HG03039 (cell line): ENCODE results near the gene SHTN1.
A peak's percentile ranks its signal among the peaks of the same experiment; 100 is the strongest.

Experiments used
- ATAC-seq: cut with Tn5 transposase; IDR thresholded peaks from one replicate; pipeline ENCODE4 v1.9.1; 2021; ENCODE audit warnings: mild to moderate bottlenecking, moderate library complexity; ENCODE audit not compliant: unreplicated experiment

The SHTN1 gene

DNA sequence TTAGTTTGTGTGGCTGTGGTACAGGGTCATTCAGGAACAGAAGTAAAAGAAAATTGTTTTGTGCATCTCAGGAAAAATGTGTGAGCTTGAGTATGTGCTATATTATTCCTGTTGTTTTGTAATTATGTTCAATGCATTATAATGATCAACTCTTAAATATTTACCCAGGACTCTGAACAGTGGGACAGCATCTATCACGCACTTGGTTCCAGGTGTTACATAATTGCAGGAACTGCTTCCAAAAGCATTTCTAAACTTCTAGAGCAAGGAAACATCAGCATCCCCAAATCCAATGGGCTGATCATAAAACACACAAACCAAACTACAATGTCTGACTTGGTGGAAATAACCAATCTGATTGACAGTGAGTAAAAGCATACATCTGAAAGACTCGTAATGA lies 129.1 kb downstream of the SHTN1 start:
- no peak for ATAC-seq

DNA sequence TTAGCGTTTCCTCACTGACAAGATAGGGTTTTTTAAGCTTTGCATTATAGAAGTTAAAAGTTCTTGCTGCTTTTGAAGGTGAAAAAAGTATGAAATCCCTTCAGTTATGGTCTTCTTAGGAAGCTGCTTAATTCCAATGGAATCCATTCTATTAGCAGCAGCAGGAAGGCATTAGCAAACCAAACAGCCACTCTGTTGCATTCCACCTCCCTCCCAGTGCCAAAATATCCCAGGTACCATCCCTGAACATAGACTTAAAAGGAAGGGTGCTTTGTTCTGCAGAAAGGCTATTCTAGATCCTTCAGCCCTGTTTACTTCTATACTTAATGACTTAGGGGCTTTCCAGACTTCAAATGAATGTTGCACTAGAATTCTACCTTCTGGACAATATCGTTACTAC lies 131.9 kb downstream of the SHTN1 start:
- ATAC-seq: no peak

DNA sequence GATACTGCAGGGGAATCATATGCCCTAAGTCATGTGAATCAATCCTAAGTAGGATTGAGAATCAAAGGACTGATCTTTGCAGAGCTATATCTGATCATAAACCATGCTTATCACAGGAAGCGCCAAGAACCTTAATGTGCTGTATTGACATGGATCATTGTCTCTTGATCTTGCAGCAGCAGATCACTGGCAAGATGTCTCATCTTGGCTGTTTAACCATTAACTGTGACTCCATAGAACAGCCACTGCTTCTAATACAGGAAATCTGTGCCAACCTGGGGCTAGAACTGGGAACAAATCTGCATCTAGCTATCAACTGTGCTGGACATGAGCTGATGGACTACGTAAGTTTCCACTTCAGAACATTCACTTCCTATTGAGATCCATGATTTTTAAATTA lies 134.0 kb downstream of the SHTN1 start:
- no peak for ATAC-seq

DNA sequence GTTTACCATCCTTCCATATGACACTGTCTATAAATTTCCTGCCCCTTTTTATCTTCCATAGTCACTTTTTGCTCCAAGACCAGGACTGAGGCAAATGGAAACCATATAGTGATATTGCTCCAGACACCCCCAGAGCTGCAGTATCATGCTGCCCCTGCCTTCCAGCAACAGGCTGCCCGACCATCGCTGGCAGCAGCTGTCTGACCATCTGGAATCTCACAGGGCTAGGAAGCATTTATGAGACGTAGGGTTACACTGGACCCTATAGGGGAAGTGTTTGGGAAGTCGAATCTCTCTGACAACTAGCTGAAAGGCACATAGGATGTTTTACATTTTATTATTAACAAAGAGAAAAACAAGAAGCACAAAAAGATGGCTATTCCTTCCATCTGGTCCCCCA lies 136.3 kb downstream of the SHTN1 start:
- no peak for ATAC-seq

DNA sequence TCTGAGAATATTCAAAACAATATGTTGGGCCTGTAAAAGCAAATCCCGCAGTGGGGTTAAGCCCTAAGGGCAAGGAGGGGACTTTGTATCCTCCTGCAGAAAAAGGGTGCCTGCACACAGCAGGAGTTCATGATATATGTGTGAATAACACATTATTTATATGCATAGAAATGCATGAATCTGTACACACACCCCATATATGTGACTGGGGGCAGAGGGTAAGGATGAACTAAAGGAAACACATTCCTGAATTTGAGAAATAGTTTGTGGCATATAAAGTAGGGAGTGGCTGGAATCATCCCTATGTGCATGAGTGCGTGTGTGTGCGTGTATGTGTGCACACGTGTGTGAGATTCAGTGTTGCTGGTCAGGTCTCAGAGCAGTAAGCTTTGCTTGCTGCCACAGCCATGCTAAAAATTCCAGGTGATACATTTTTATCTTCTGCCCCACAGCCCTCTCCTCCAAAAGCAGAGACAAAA lies 136.8 kb downstream of the SHTN1 start:
- no peak for ATAC-seq

DNA sequence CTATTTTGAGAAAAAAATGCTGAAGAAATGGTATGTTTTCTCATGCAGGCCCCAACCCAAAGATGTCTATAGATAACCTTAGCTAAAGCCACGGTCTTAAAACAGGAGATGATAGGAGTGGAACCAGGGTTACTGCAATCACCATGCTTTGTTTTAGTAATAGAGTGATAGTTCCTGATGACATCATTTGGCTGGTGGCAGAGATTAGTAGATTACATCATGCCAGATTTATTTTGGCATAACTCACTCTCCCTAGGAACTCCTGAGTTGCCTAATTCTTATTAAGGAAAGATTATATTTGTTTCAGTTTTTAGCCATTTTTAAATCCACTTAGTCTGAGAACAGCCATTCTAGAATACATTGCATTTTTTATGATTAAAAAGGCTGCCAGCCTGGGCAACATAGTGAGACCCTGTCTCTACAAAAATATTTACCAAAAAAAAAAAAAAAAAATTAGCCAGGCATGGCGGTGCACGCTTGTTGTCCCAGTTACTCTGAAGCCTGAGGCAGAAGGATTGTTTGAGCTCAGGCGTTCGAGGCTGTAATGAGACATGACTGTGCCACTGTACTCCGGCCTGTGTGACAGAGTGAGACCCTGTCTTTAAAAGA lies 137.9 kb downstream of the SHTN1 start:
- no peak for ATAC-seq

DNA sequence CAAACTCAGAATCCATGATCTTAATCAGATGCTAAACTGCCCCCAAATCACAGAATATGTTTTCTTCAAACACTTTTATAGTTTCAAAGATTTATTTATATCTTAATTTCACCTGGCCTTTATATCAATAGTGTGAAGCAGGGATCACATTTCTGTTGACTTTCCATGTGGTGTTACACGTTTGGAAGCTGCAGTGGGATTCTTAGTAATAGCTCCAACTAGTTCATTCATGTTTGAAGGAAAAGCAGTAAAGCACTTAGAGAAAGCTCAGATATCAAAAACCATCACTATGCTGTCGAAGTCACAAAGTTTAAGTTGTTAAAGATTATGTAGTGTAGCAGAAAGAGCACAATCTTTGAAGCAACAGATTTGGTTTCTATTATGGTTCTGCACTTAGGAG lies 138.9 kb downstream of the SHTN1 start:
- no peak for ATAC-seq

DNA sequence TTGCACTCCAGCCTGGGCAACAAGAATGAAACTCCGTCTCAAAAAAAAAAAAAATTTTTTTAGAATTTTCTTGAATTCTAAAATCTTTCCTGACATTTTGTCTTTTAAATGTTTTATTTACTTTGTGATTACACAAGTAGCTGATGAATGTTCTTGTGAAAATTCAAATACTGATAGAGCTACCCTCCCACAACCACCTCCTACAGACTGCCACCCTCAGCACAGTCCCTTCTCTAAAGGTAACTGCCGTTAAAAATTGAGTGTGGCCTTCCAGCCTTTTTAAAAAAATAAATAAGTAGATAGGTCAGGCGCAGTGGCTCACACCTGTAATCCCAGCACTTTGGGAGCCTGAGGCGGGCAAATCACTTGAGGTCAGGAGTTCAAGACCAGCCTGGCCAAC lies 140.6 kb downstream of the SHTN1 start:
- ATAC-seq: no peak

DNA sequence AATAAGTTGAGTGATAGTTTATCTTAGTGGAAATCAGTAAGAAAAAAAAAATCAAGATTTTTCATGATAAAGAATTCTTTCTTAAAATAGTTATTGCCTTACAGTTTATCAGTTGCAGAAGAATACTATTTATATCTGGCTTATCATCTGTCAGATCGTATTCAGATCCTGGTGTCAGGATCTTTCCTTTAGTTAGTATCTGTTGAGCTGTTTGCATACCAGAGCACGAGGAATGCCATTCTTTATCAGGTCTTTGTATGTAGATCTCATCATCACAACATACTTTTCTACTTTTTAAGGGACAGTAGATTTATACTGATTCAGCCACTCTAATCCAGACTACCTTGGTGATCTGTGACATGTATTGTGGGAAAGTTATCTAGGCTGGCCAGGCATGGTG lies 143.2 kb downstream of the SHTN1 start:
- ATAC-seq: no peak

DNA sequence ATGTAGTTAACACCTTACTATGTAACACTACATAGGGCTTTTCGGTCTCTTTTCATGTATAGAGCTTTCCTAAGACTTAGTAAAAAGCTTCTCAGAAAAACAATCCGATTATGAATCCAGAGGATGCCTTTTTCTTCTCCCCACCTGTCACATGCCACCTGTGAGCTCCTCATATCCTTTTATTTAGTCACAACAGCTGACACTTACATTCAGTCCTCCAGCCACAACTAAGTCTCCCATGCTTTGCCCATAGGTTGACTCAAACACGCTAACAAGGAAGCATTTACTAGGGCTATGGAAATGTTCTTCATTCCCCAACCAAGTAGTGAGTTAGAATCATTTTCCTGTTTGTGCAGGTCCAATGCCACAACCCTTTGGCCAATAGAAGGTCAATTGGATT lies 147.8 kb downstream of the SHTN1 start:
- ATAC-seq: no peak

DNA sequence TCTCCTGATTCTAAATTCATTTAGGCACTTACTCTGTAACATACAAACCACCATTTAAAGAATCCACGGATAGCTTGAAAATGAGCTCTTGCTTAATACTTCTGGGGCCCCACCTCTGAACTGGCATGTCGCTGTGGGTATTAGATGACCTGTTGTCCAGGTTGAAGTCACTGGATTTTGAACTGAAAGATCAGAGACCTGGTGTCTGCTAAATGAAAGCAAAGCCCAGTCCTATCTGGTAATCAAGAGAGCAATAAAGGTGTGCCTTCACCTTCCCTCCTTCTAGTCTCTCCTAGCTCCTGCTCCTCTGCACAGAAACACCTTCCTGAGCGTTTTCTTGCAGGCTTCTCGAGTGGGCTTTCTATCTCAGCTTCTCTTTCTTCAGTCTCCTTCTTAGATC lies 151.3 kb downstream of the SHTN1 start:
- ATAC-seq: no peak

DNA sequence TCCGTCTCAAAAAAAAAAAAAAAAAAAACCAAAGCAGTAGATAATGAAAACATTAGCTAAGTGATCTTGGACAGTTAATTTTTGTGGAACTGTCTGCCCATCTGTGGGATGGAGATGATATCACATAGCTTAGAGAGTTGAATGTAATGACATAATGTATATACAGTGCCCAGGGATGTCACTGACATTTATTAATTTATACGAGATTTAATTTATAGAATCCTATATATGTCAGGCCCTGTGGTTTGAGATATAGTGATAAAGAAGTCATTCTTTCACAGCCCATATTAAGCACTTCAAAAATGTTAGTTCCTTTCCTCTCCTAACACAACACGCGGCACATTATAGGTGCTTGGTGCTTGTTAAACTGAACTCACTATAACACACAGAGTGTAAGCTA lies 151.7 kb downstream of the SHTN1 start:
- ATAC-seq: no peak

DNA sequence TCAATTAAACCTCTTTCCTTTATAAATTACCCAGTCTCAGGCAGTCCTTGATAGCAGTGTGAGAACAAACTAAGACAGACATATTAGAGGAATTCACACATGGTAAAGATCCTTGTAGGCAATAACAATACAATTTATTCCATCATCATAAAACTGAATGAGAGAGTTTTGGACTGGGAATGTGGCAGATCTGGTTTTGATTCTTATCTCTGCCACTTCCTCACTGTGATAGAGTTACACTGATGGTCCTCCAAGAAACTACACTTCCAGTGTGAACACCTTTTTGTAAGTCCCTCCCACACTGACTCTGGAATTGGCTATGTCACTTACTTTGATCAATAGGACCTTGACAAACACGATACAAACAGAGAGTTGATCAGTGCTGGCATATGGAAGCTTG lies 152.7 kb downstream of the SHTN1 start:
- ATAC-seq: no peak

DNA sequence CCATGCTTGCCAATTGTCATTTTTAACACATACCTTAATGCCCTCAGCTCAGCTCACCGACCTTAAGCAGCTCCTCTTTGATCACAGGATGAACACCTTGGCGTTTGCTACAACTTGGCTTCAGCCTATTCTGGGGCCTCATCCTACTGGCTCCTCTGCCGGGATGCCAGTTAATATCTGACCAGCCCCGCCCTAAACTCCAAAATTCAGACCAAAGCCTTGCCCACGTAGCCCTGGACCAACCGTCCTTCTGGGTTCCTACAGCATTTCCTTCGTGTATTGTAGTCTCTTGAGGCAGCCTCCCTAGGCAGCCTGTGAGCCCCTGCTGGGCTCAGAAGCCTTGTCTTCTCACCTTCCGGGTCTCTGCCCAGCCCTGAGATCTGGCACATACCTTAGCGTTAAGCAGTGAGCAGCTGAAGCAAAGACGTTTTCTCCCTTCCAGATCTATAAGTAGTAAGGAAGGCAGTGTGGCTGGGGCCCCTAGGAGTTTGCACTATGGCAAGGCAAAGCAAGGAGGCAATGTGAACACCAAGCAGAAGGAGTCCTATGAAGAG lies 154.9 kb downstream of the SHTN1 start:
- ATAC-seq: no peak

DNA sequence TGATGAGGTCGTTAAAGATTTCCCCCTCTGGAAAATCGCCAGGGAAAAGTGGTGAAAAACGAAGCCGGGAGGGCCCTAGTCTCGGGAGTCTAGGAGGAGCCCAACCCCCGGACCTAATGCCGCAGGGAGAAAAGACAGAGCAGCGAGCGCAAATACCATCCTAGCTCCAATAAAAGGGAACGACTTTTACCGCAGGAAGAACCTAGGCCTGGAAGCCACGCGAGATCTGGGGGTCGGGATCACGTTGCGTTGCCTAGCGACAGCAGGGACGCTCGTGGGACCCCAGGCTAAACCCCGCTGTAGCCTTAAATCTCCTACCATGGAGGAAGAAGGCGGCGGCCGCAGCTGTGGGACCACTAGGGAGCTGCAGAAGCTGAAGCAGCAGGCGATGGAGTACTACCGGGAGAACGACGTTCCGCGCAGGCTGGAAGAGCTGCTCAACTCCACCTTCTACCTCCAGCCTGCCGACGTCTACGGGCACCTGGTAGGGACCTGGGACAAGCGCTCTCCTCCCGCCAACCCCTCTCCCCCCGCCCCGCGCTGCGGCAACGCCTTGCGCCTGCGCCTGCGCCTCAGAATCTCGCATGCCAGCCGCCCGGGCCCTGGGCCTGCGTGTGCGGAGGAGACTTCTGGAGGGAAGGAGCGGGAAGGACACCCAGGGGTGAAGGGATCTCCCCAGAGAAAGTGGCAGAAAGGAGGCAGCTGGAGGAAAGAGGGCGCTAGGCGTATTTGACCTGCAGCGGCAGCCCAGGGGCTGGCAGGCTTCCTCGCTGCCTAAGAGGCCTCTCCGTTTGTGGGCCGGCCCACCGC lies 155.5 kb downstream of the SHTN1 start, which contains the start of gene ENO4:
ENO4 (plus strand) TSS at position 252 of the 810 bp plus-strand sequence; CDS start at position 320, 68 bp downstream.
- ATAC-seq: peak; percentile 55

DNA sequence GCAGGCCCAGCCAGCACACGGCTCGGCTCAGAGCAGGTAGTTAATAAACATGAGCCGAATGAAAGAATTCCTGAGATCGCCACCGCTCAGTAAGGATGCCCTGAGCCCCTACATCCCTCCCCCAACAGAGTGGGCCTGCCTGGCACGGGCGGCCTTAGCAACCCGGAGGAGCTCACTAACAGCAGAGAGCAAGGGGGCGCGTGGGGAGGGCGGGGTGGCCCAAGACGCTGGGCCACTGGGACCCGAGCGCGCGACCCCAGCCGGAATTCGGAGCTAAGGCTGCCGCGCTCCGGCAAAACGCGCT lies 156.1 kb downstream of the SHTN1 start:
- ATAC-seq: no peak

DNA sequence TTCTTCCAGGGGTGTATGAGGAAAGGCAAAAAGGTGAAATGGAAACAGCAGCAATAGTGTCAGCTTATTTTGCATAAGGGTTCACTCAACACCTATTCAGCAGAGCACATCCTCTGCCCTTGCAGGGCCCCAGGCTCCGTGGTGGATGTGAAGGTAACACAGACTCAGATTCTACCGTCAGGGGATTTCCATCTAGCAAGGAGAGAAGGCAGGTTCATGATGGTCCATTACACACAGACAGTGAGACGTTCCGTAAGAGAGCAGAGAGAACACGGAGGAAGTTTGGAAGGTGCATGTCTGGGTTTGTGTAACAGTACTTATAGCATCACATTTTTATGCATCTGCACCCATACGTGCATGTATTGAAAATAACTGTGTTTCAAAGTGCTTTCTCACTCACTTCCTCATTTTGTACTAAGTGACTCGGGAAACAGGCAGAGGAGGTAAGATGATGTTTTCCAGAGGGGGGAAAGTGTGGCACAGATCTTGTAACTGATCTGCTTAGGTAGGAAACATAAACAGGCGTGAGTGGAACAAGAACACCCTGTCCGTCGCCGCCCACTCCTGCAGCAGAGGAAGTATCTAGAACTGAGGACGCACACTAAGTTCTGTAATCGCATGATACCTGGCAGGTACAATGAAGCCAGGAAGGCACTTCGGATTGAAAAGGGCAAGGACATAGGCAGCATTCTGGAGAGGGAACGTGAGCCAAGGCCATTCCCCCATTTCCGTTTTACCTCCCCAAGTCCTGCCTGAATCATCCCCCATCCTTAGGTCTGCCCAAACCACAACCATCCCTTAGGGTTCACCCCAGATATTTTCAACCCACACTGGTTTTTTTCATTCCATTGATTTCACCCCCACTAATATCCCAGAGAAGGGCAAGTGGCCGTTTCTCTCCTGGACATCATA lies 156.7 kb downstream of the SHTN1 start:
- ATAC-seq: peak; percentile 69

DNA sequence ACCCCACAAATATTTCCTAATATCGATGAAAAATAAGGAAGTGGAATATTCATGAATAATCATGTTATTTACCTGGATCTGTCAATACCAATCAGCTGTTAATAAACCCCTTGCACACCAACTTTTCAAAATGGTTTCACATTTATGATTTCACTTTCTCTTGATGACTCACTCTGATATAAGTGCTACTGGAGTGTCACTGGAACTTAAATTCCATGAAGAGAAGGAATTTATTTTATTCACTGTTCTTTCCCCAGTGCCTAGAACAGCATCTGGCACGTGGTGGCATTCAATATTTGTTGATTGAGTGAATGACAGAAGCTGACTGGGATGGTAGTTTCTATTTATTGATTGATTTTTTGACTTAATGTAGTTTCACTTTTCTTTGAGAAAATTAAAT lies 159.2 kb downstream of the SHTN1 start:
- no peak for ATAC-seq

DNA sequence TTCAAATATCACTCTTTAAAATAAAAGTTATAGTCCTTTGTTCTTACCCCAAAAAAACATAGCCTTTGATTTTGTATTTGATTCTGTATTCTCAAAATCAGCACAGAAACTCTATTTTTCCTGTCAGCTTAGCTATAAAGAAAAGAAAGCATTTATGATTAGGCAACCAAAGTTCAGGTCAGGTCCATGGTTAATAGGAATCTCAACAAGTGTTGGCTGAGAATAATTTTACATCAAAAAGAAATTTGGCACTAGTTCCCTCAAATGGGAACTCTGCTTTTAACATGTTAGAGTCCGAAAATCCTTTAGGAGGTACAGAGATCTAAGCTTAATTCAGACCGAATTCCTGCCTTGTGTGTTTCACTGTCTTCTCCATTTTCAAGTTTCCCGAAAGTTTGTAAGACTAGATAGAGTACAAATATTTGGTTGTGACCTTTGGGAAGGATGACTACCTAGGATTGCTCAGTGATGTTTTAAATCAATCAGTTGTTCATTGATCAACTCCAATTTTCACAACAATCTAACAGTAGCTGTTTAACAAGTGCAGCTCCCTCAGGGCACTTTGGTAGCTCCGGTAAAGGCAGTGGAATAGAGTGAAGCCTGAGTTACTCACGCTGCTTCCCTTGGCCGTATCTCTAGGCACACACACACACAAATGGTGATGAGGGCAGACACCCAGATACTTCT lies 164.5 kb downstream of the SHTN1 start:
- no peak for ATAC-seq

DNA sequence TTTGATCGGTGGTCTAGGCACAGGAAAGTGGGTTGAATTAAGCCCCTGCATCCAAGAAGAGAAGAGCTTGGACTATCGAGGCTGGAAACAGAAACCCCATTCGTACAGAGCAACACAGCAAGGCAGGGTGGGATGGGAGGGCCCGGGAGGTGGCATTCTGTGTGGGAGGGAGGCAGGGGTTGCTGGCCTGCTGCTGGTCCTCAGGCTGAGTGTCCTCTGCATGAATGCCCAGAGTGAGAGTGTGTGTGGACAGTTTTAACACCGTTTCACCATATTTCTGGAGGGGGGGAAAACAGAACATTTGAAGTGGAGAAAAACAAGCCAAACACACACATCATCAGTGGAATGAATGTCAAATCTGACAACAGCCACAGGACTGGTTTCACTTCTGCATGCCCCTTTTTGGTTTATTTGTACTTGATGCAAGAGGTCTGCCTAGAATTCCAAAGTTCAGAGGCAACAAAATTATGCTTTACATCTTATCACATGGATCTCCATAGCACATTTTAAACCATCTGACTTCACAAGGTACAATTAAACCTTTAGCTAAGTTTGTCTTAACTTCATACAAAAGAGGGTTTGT lies 166.8 kb downstream of the SHTN1 start:
- ATAC-seq: peak; percentile 51
